DND-41 (cell line): ENCODE results near the gene ST3GAL4.

Source experiments
- CTCF ChIP-seq: IDR thresholded peaks from 2 replicates; pipeline ENCODE4 v1.5.1; 2012; ENCODE audit warnings: borderline replicate concordance, low read length, moderate library complexity, mild to moderate bottlenecking; ENCODE audit not compliant: poor library complexity, severe bottlenecking; ENCODE audit errors: extremely low read depth
- EZH2 ChIP-seq: IDR thresholded peaks from 3 replicates; pipeline ENCODE4 v1.6.1; 2012; ENCODE audit warnings: borderline replicate concordance, low read depth, mild to moderate bottlenecking, moderate library complexity, low read length, inconsistent platforms; ENCODE audit not compliant: severe bottlenecking

- TF ChIP-seq CTCF (no peak), EZH2 (no peak)
Observed at GRCh38 chr11:126346586-126346940, 8.9 kb upstream of the ST3GAL4 start.
